K562 (cell line): ENCODE data around the gene PGM3. TPM values are rescaled to one million over a fixed set of nuclear protein-coding genes. Genes with fewer than 3 reads are reported as not detected.

Experiments used
- ATF2 ChIP-seq: sonication (generic); formaldehyde crosslinking; IDR thresholded peaks from 2 replicates; pipeline ENCODE4 v1.8.1; 2022; ENCODE audit warnings: missing genetic modification reagents
- ATF3 ChIP-seq, 2 experiments: fragments of 450-650 bp in 1 of 2; sonication (generic) in 1 of 2; formaldehyde crosslinking in 1 of 2; IDR thresholded peaks in 1 of 2; conservative IDR thresholded peaks in 1 of 2; 2 replicates each; pipeline versions ENCODE4 v1.6.1 to v1.8.1; 2016 to 2023; ENCODE audit warnings: mild to moderate bottlenecking in 2 of 2, moderate library complexity in 2 of 2, inconsistent platforms in 1 of 2, missing genetic modification reagents in 1 of 2
- CC2D1A ChIP-seq: fragments of 450-650 bp; IDR thresholded peaks from 2 replicates; pipeline ENCODE4 v1.6.1; 2017; ENCODE audit warnings: mild to moderate bottlenecking
- CEBPZ ChIP-seq: fragments of 150-350 bp; IDR thresholded peaks from 2 replicates; pipeline ENCODE4 v1.6.1; 2014; ENCODE audit warnings: low read depth, mild to moderate bottlenecking, low read length, borderline replicate concordance
- HIVEP1 ChIP-seq: fragments of 250-450 bp; sonication (Bioruptor Pico); IDR thresholded peaks from 2 replicates; pipeline ENCODE4 v1.4.0; 2020; ENCODE audit warnings: mild to moderate bottlenecking
- JUND ChIP-seq, 2 experiments: IDR thresholded peaks; 2 replicates in 1 of 2; 3 replicates in 1 of 2; pipeline ENCODE4 v1.6.1; 2011; ENCODE audit warnings: borderline replicate concordance in 2 of 2, low read depth in 2 of 2, low read length in 2 of 2, improper control_type of control experiment in 1 of 2, missing biosample characterization in 1 of 2, missing genetic modification characterization in 1 of 2, missing genetic modification reagents in 1 of 2
- KLF16 ChIP-seq: IDR thresholded peaks from 2 replicates; pipeline ENCODE4 v1.6.1; 2016; ENCODE audit warnings: antibody characterized with exemption
- NFXL1 ChIP-seq: fragments of 450-650 bp; formaldehyde crosslinking; IDR thresholded peaks from 2 replicates; pipeline ENCODE4 v1.4.0; 2021; ENCODE audit warnings: mild to moderate bottlenecking
- NONO ChIP-seq, 2 experiments: fragments of 200-400 bp in 1 of 2; fragments of 450-650 bp in 1 of 2; formaldehyde crosslinking in 1 of 2; IDR thresholded peaks; 2 replicates each; pipeline ENCODE4 v1.6.1; 2017; ENCODE audit warnings: low read depth in 2 of 2, mild to moderate bottlenecking in 2 of 2, moderate library complexity in 2 of 2, low read length in 1 of 2
- SAP30 ChIP-seq: fragments of 200-600 bp; sonication (generic); IDR thresholded peaks from 2 replicates; pipeline ENCODE4 v1.6.1; 2012; ENCODE audit warnings: borderline replicate concordance, low read depth, mild to moderate bottlenecking, moderate library complexity, low read length, control low read depth, inconsistent platforms; ENCODE audit not compliant: insufficient read depth, poor library complexity, severe bottlenecking
- SMARCA5 ChIP-seq: fragments of 450-650 bp; IDR thresholded peaks from 2 replicates; pipeline ENCODE4 v1.6.1; 2016
- SMARCB1 ChIP-seq: IDR thresholded peaks from 2 replicates; pipeline ENCODE4 v1.6.1; 2011; ENCODE audit warnings: improper control_type of control experiment, low read depth; ENCODE audit not compliant: insufficient read length
- SRSF9 ChIP-seq: fragments of 200-400 bp; formaldehyde crosslinking; IDR thresholded peaks from 2 replicates; pipeline ENCODE4 v1.6.1; 2017; ENCODE audit warnings: low read depth, low read length, borderline replicate concordance
- ZEB2 ChIP-seq: fragments of 450-650 bp; IDR thresholded peaks from 2 replicates; pipeline ENCODE4 v1.6.1; 2016
- ZKSCAN8 ChIP-seq: fragments of 200-800 bp; sonication (Bioruptor generic); IDR thresholded peaks from 2 replicates; pipeline ENCODE4 v1.6.1; 2016; ENCODE audit warnings: missing genetic modification characterization, missing compliant biosample characterization
- ZNF639 ChIP-seq, 2 experiments: fragments of 200-800 bp in 1 of 2; sonication (Bioruptor generic) in 1 of 2; sonication (generic) in 1 of 2; formaldehyde crosslinking in 1 of 2; IDR thresholded peaks in 1 of 2; conservative IDR thresholded peaks in 1 of 2; 2 replicates each; pipeline versions ENCODE4 v1.5.0 to v1.6.1; 2016 to 2020; ENCODE audit warnings: missing compliant biosample characterization in 1 of 2, missing genetic modification characterization in 1 of 2, missing genetic modification reagents in 1 of 2
- ZNF644 ChIP-seq: fragments of 200-800 bp; sonication (Bioruptor generic); IDR thresholded peaks from 2 replicates; pipeline ENCODE4 v1.6.1; 2016; ENCODE audit warnings: low read depth, missing genetic modification characterization, missing compliant biosample characterization
- ZNF76 ChIP-seq: fragments of 250-450 bp; sonication (Bioruptor Pico); IDR thresholded peaks from 2 replicates; pipeline ENCODE4 v1.4.0; 2020; ENCODE audit warnings: mild to moderate bottlenecking, moderate library complexity, borderline replicate concordance
- ZNF766 ChIP-seq: fragments of 200-800 bp; sonication (Bioruptor generic); conservative IDR thresholded peaks from 2 replicates; pipeline ENCODE4 v1.6.1; 2016; ENCODE audit warnings: missing genetic modification characterization, missing compliant biosample characterization
- polyA plus RNA-seq, 8 experiments: library from polyadenylated mRNA; depleted of rRNA in 4 of 8; stranded (reverse) in 5 of 8; unstranded in 3 of 8; fragments of >200 nt; fragmentation: Nextera tagmentation in 2 of 8; fragmentation: Illumina TruSeq in 1 of 8; extraction: Ambion mirVana in 2 of 8; extraction: Trizol in 1 of 8; gene quantifications; 2 replicates each; pipeline versions ENCODE4 v1.2.1 to v1.2.3, GENCODE V29; 2011 to 2014; ENCODE audit warnings: inconsistent platforms in 1 of 8, missing spikeins in 1 of 8
- total RNA-seq, 7 experiments: library from RNA; depleted of rRNA in 6 of 7; stranded (reverse); fragments of >200 nt in 6 of 7; fragmentation: Illumina TruSeq in 2 of 7; extraction: Trizol in 2 of 7; gene quantifications; 2 replicates each; pipeline versions ENCODE4 v1.2.1 to v1.2.3, GENCODE V29; 2011 to 2021; ENCODE audit warnings: low replicate concordance in 1 of 7

Gene PGM3
- total and polyA plus RNA-seq, 9 of the 15 experiments (the other 6 are each of a cell fraction or from before 2014, with no cell fraction given): 19.1 to 107 (median 50.5) TPM

GRCh38 chr6:83192871-83193746 is at the start of gene PGM3, which contains the start of gene RWDD2A (continued):
- TF ChIP-seq SAP30 (peak; percentile 29), ZNF644 (tag) (no peak), ZEB2 (0 out of 2 replicates have a peak, but pooled peaks have one; percentile 15), ZKSCAN8 (CRISPR knock-in tag) (no peak), KLF16 (no peak), HIVEP1 (CRISPR knock-in tag) (no peak), NFXL1 (CRISPR knock-in tag) (no peak), ZNF639 (CRISPR knock-in tag; conservative IDR thresholded peaks at IDR 0.05 in 1 of 2, IDR thresholded peaks at IDR 0.05 in 1 of 2) (no peak), SMARCA5 (no peak), ATF2 (CRISPR knock-in tag) (no peak), ZNF766 (CRISPR knock-in tag) (no peak), JUND (IDR thresholded peaks at IDR 0.05; ENCODE audit: borderline replicate concordance, low read depth, low read length) (no peak), JUND (tag; IDR thresholded peaks at IDR 0.05; ENCODE audit: borderline replicate concordance, low read depth, low read length) (no peak), NONO (IDR thresholded peaks at IDR 0.05; ENCODE audit: low read depth in 2 of 2, low read length in 1 of 2) (no peak), CEBPZ (no peak), CC2D1A (no peak), ZNF76 (CRISPR knock-in tag) (no peak), SRSF9 (no peak), ATF3 (IDR thresholded peaks at IDR 0.05) (no peak), ATF3 (CRISPR knock-in tag; conservative IDR thresholded peaks at IDR 0.05) (no peak), SMARCB1 (no peak)
